Glomerular visceral epithelial cell (primary cell): ENCODE data around the gene SOSTDC1.
"Not testable (repeated sequence)": the region's sequence is repeated elsewhere in the genome, so short reads cannot be mapped to it uniquely, and the experiment has no call there.

Source experiments
- DNase-seq: peaks from one replicate; pipeline ENCODE4 v3.0.0-alpha.2; 2016; ENCODE audit errors: extremely low spot score

SOSTDC1 gene

GRCh38 chr7:16465469-16466361 is at the start of gene SOSTDC1:
Gene SOSTDC1 (minus strand): TSS chr7:16465738. CDS start chr7:16465668, 70 bp downstream.
- peak; percentile 30 for DNase-seq

GRCh38 chr7:16514729-16515128 is 49.2 kb upstream of the SOSTDC1 start:
- no peak for DNase-seq

- DNase-seq = no peak
These were observed 48.7 kb upstream of the SOSTDC1 start for GRCh38 chr7:16514271-16514670.

- DNase-seq = no peak
These were observed 46.6 kb upstream of the SOSTDC1 start for GRCh38 chr7:16512097-16512496.

- DNase-seq = no peak
These were observed 45.8 kb upstream of the SOSTDC1 start for GRCh38 chr7:16511314-16511713.

- DNase-seq = no peak
These were observed 44.3 kb upstream of the SOSTDC1 start for GRCh38 chr7:16509829-16510228.

- DNase-seq = not testable (repeated sequence)
These were observed 40.9 kb upstream of the SOSTDC1 start for GRCh38 chr7:16506422-16506821.

- peak; percentile 32 for DNase-seq
These were observed 38.5 kb upstream of the SOSTDC1 start for GRCh38 chr7:16504019-16504418.

GRCh38 chr7:16502303-16502702 is 36.8 kb upstream of the SOSTDC1 start:
- no peak for DNase-seq

- DNase-seq = no peak
These were observed 32.6 kb upstream of the SOSTDC1 start for GRCh38 chr7:16498122-16498521.

- DNase-seq = no peak
These were observed 29.6 kb upstream of the SOSTDC1 start for GRCh38 chr7:16494955-16495719.

- no peak for DNase-seq
These were observed 29.0 kb upstream of the SOSTDC1 start for GRCh38 chr7:16494551-16494950.

GRCh38 chr7:16493266-16493665 is 27.7 kb upstream of the SOSTDC1 start:
- no peak for DNase-seq

GRCh38 chr7:16492513-16493062 is 27.1 kb upstream of the SOSTDC1 start:
- DNase-seq = peak; percentile 47

GRCh38 chr7:16491148-16491547 is 25.6 kb upstream of the SOSTDC1 start:
- DNase-seq = no peak

GRCh38 chr7:16484453-16485158 is 19.1 kb upstream of the SOSTDC1 start:
- peak; percentile 12 for DNase-seq

GRCh38 chr7:16479591-16479990 is 14.1 kb upstream of the SOSTDC1 start:
- no peak for DNase-seq

- no peak for DNase-seq
These were observed 13.6 kb upstream of the SOSTDC1 start for GRCh38 chr7:16479161-16479560.

GRCh38 chr7:16471933-16472332 is 6.4 kb upstream of the SOSTDC1 start:
- DNase-seq = no peak

- DNase-seq = no peak
These were observed 1.4 kb downstream of the SOSTDC1 start for GRCh38 chr7:16463949-16464715.

- no peak for DNase-seq
These were observed 2.0 kb downstream of the SOSTDC1 start for GRCh38 chr7:16463520-16463919.
